ENCODE results near the gene PAX9. TPM values are rescaled to one million over a fixed set of nuclear protein-coding genes. Genes with fewer than 3 reads are reported as not detected.

Gene PAX9
- total and polyA plus RNA-seq, 2 of the 13 experiments (the other 11 are each of a cell fraction or from before 2014, with no cell fraction given): 0.03 TPM; not detected in 1

DNA sequence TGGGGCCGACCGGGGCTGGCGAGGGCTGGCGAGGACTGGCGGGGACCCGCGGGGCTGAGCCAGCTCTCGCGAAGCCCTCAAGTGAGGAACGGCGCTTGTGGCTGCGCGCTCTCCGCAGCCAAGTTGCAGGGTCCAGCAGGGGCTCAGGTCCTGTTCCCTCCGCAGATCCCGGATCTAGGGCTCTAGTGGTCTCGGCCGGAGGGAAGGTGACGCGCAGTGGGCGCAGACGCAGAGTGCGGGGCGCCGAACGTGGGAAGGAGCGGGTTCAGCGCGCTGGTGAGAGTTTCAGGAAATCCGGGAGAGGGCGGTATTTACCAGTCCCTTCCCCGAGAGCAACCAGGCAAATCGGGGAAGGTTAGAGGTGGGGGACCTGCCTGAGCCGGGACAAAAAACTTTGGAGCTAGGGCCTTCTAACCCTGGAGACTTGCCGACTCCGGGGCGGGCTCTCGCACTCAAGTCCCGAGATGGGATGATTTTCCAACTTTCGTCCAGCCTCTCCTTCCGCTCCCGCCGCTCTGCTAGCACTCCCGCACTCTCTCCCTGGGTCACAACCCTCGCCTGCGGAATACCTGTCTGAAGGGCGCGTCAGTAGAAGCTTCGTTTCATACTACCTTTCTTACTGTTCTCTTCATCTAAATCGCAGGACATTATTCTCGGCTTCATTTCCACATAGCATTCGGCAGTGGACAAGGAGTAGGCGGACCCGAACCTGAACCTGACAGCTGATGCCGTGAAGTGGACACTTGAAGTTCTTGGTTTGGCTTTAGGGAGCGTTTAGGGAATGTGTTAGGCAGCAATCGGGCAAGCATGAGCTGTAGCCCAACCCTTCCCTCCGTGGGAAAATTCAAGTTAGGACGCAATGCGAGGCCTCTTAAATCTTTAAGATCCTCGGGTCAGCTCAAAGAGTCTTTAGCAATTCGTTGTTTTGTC is 13.6 kb upstream of the PAX9 start (continued):
- TF ChIP-seq, protein P1, sequence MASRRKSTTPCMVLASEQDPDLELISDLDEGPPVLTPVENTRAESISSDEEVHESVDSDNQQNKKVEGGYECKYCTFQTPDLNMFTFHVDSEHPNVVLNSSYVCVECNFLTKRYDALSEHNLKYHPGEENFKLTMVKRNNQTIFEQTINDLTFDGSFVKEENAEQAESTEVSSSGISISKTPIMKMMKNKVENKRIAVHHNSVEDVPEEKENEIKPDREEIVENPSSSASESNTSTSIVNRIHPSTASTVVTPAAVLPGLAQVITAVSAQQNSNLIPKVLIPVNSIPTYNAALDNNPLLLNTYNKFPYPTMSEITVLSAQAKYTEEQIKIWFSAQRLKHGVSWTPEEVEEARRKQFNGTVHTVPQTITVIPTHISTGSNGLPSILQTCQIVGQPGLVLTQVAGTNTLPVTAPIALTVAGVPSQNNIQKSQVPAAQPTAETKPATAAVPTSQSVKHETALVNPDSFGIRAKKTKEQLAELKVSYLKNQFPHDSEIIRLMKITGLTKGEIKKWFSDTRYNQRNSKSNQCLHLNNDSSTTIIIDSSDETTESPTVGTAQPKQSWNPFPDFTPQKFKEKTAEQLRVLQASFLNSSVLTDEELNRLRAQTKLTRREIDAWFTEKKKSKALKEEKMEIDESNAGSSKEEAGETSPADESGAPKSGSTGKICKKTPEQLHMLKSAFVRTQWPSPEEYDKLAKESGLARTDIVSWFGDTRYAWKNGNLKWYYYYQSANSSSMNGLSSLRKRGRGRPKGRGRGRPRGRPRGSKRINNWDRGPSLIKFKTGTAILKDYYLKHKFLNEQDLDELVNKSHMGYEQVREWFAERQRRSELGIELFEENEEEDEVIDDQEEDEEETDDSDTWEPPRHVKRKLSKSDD (CRISPR knock-in tag; IDR thresholded peaks at IDR 0.05; ENCODE audit: low read depth): no peak
- TF ChIP-seq SPEN (CRISPR knock-in tag; IDR thresholded peaks at IDR 0.05; ENCODE audit: low read depth) (peak; percentile 35; the same call in 1 of the 2 replicates), ZNF251 (CRISPR knock-in tag; IDR thresholded peaks at IDR 0.05) (no peak), ZNF546 (CRISPR knock-in tag; conservative IDR thresholded peaks at IDR 0.05) (no peak; the same call in 1 of the 2 replicates), NFKBIZ (CRISPR knock-in tag; IDR thresholded peaks at IDR 0.05) (no peak), PHF21A (CRISPR knock-in tag; IDR thresholded peaks at IDR 0.05) (0 out of 2 replicates have a peak, but pooled peaks have one; percentile 24), NFIB (CRISPR knock-in tag; IDR thresholded peaks at IDR 0.05; ENCODE audit: borderline replicate concordance) (no peak), NR2F6 (IDR thresholded peaks at IDR 0.05) (no peak), NR2F6 (CRISPR knock-in tag; IDR thresholded peaks at IDR 0.05) (0 out of 2 replicates have a peak, but pooled peaks have one; percentile 21)
- TF ChIP-seq, protein P2, sequence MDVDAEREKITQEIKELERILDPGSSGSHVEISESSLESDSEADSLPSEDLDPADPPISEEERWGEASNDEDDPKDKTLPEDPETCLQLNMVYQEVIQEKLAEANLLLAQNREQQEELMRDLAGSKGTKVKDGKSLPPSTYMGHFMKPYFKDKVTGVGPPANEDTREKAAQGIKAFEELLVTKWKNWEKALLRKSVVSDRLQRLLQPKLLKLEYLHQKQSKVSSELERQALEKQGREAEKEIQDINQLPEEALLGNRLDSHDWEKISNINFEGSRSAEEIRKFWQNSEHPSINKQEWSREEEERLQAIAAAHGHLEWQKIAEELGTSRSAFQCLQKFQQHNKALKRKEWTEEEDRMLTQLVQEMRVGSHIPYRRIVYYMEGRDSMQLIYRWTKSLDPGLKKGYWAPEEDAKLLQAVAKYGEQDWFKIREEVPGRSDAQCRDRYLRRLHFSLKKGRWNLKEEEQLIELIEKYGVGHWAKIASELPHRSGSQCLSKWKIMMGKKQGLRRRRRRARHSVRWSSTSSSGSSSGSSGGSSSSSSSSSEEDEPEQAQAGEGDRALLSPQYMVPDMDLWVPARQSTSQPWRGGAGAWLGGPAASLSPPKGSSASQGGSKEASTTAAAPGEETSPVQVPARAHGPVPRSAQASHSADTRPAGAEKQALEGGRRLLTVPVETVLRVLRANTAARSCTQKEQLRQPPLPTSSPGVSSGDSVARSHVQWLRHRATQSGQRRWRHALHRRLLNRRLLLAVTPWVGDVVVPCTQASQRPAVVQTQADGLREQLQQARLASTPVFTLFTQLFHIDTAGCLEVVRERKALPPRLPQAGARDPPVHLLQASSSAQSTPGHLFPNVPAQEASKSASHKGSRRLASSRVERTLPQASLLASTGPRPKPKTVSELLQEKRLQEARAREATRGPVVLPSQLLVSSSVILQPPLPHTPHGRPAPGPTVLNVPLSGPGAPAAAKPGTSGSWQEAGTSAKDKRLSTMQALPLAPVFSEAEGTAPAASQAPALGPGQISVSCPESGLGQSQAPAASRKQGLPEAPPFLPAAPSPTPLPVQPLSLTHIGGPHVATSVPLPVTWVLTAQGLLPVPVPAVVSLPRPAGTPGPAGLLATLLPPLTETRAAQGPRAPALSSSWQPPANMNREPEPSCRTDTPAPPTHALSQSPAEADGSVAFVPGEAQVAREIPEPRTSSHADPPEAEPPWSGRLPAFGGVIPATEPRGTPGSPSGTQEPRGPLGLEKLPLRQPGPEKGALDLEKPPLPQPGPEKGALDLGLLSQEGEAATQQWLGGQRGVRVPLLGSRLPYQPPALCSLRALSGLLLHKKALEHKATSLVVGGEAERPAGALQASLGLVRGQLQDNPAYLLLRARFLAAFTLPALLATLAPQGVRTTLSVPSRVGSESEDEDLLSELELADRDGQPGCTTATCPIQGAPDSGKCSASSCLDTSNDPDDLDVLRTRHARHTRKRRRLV (CRISPR knock-in tag; IDR thresholded peaks at IDR 0.05): no peak
- TF ChIP-seq, protein P3, sequence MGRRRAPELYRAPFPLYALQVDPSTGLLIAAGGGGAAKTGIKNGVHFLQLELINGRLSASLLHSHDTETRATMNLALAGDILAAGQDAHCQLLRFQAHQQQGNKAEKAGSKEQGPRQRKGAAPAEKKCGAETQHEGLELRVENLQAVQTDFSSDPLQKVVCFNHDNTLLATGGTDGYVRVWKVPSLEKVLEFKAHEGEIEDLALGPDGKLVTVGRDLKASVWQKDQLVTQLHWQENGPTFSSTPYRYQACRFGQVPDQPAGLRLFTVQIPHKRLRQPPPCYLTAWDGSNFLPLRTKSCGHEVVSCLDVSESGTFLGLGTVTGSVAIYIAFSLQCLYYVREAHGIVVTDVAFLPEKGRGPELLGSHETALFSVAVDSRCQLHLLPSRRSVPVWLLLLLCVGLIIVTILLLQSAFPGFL (CRISPR knock-in tag; IDR thresholded peaks at IDR 0.05): no peak
- TF ChIP-seq, protein P4, sequence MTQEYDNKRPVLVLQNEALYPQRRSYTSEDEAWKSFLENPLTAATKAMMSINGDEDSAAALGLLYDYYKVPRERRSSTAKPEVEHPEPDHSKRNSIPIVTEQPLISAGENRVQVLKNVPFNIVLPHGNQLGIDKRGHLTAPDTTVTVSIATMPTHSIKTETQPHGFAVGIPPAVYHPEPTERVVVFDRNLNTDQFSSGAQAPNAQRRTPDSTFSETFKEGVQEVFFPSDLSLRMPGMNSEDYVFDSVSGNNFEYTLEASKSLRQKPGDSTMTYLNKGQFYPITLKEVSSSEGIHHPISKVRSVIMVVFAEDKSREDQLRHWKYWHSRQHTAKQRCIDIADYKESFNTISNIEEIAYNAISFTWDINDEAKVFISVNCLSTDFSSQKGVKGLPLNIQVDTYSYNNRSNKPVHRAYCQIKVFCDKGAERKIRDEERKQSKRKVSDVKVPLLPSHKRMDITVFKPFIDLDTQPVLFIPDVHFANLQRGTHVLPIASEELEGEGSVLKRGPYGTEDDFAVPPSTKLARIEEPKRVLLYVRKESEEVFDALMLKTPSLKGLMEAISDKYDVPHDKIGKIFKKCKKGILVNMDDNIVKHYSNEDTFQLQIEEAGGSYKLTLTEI (CRISPR knock-in tag; conservative IDR thresholded peaks at IDR 0.05): no peak
- TF ChIP-seq, protein P5, sequence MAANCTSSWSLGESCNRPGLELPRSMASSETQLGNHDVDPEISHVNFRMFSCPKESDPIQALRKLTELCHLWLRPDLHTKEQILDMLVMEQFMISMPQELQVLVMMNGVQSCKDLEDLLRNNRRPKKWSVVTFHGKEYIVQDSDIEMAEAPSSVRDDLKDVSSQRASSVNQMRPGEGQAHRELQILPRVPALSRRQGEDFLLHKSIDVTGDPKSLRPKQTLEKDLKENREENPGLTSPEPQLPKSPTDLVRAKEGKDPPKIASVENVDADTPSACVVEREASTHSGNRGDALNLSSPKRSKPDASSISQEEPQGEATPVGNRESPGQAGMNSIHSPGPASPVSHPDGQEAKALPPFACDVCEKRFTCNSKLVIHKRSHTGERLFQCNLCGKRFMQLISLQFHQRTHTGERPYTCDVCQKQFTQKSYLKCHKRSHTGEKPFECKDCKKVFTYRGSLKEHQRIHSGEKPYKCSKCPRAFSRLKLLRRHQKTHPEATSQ (CRISPR knock-in tag; IDR thresholded peaks at IDR 0.05; ENCODE audit: borderline replicate concordance): no peak
- TF ChIP-seq, protein P6, sequence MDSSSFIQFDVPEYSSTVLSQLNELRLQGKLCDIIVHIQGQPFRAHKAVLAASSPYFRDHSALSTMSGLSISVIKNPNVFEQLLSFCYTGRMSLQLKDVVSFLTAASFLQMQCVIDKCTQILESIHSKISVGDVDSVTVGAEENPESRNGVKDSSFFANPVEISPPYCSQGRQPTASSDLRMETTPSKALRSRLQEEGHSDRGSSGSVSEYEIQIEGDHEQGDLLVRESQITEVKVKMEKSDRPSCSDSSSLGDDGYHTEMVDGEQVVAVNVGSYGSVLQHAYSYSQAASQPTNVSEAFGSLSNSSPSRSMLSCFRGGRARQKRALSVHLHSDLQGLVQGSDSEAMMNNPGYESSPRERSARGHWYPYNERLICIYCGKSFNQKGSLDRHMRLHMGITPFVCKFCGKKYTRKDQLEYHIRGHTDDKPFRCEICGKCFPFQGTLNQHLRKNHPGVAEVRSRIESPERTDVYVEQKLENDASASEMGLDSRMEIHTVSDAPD (CRISPR knock-in tag; IDR thresholded peaks at IDR 0.05): no peak

All from HepG2 (cell line).